GM12878 (cell line): Measurements from ENCODE around the gene DAZAP2. TPM values are rescaled to one million over a fixed set of nuclear protein-coding genes. Genes with fewer than 3 reads are reported as not detected.

Experiments
- ATAC-seq: fragments of 200-7000 bp; cut with Tn5 transposase; 3 replicates; pipeline ENCODE4 v1.9.1; 2020; ENCODE audit warnings: mild to moderate bottlenecking, moderate library complexity
- BruUV-seq: library from RNA; stranded (reverse); fragments of 400-500 nt; replicated peaks from 2 replicates; lab custom pipeline; 2021; lab: Mats Ljungman, UMichigan
- CTCF ChIA-PET: fragments of 300-600 bp; sonication (Branson Sonifier 250); formaldehyde crosslinking; extraction: SDS; loops from one replicate; lab custom pipeline; 2021; ENCODE audit warnings: inconsistent platforms; lab: Yijun Ruan, JAX
- POLR2A ChIA-PET: fragments of 350-600 bp; formaldehyde crosslinking; extraction: SDS; loops from one replicate; lab custom pipeline; 2021; ENCODE audit warnings: inconsistent platforms; lab: Charles Lee
- RAD21 ChIA-PET: fragments of 300-600 bp; sonication (Branson Sonifier 250); formaldehyde crosslinking; loops from one replicate; lab custom pipeline; 2023; ENCODE audit warnings: antibody characterized with exemption; ENCODE audit not compliant: unreplicated experiment; lab: Charles Lee
- SMC1A ChIA-PET: fragments of 300-600 bp; sonication (Branson Sonifier 250); formaldehyde crosslinking; loops from one replicate; lab custom pipeline; 2023; ENCODE audit not compliant: unreplicated experiment, uncharacterized antibody; lab: Charles Lee
- DNase-seq: peaks from one replicate; pipeline ENCODE4 v3.0.0-alpha.2; 2011; ENCODE audit warnings: low read depth, low spot score
- FAIRE-seq: peaks from 3 replicates; lab custom pipeline; 2011; peaks lifted over from hg19 to GRCh38; lab: Jason Lieb, UNC
- H2AFZ ChIP-seq: 2 replicates; pipeline ENCODE4 v1.6.0; 2011; ENCODE audit warnings: low read depth, low read length, control low read depth; ENCODE audit not compliant: control insufficient read depth
- H3K27ac ChIP-seq: 2 replicates; pipeline ENCODE4 v1.5.1; 2011; ENCODE audit warnings: control low read depth; ENCODE audit not compliant: control insufficient read depth, insufficient read depth
- H3K27me3 ChIP-seq, 2 experiments: replicated peaks in 1 of 2; 2 replicates each; pipeline versions ENCODE4 v1.6.0 to v1.6.1; 2011; ENCODE audit warnings: low read length in 1 of 2; ENCODE audit not compliant: control insufficient read depth in 2 of 2, insufficient read depth in 2 of 2
- H3K36me3 ChIP-seq, 2 experiments: 2 replicates each; pipeline ENCODE4 v1.5.1; 2011; ENCODE audit warnings: low read length in 1 of 2; ENCODE audit not compliant: control insufficient read depth in 2 of 2, insufficient read depth in 2 of 2
- H3K4me1 ChIP-seq: 2 replicates; pipeline ENCODE4 v1.6.1; 2011; ENCODE audit warnings: mild to moderate bottlenecking, low read length, moderate library complexity, mixed read lengths; ENCODE audit not compliant: control insufficient read depth, insufficient read depth
- H3K4me2 ChIP-seq: 2 replicates; pipeline ENCODE4 v1.6.0; 2011; ENCODE audit warnings: control low read depth; ENCODE audit not compliant: control insufficient read depth, insufficient read depth
- H3K4me3 ChIP-seq: fragments of 200-600 bp; sonication (generic); 2 replicates; pipeline ENCODE4 v1.5.1; 2016
- H3K79me2 ChIP-seq: 2 replicates; pipeline ENCODE4 v1.6.0; 2011; ENCODE audit warnings: low read length; ENCODE audit not compliant: control insufficient read depth, insufficient read depth
- H3K9ac ChIP-seq: 2 replicates; pipeline ENCODE4 v1.8.0; 2011; ENCODE audit warnings: low read length, control low read depth, mixed read lengths; ENCODE audit not compliant: control insufficient read depth, insufficient read depth
- H3K9me3 ChIP-seq: replicated peaks from 3 replicates; pipeline ENCODE4 v1.5.1; 2011; ENCODE audit warnings: mild to moderate bottlenecking, low read length; ENCODE audit not compliant: control insufficient read depth, insufficient read depth
- H4K20me1 ChIP-seq: 2 replicates; pipeline ENCODE4 v1.6.0; 2011; ENCODE audit not compliant: control insufficient read depth, insufficient read depth
- CBX3 ChIP-seq: fragments of 200-600 bp; sonication (generic); IDR thresholded peaks from 2 replicates; pipeline ENCODE4 v1.6.1; 2016; ENCODE audit warnings: low read depth, borderline replicate concordance
- NRF1 ChIP-seq: conservative IDR thresholded peaks from 2 replicates; pipeline ENCODE4 v1.6.1; 2011; ENCODE audit warnings: mild to moderate bottlenecking, low read depth, low read length, improper control_type of control experiment
- ZNF217 ChIP-seq: fragments of 450-650 bp; IDR thresholded peaks from 2 replicates; pipeline ENCODE4 v1.6.1; 2017; ENCODE audit warnings: antibody characterized with exemption, mild to moderate bottlenecking
- ZSCAN29 ChIP-seq: fragments of 450-650 bp; IDR thresholded peaks from 2 replicates; pipeline ENCODE4 v1.6.1; 2017; ENCODE audit warnings: mild to moderate bottlenecking, moderate library complexity
- WGBS: methylation state at CpG from one replicate; pipeline ENCODE4 v1.1.6; 2016; ENCODE audit warnings: low lambda C conversion rate; ENCODE audit not compliant: insufficient replicate concordance, insufficient coverage; ENCODE audit errors: missing lambda C conversion rate; 5-methylcytosine and 5-hydroxymethylcytosine counted together
- in situ Hi-C: fragments of 300-500 bp; cut with MboI; formaldehyde crosslinking; loops from 9 replicates; pipeline ENCODE4 v1.14.3; 2018; ENCODE audit warnings: mixed read lengths
- intact Hi-C: fragments of 100-400 bp; cut with micrococcal nuclease; formaldehyde crosslinking; loops from one replicate; pipeline ENCODE4 v1.14.2; 2022; ENCODE audit not compliant: unreplicated experiment
- polyA plus RNA-seq, 11 experiments: library from polyadenylated mRNA; depleted of rRNA in 4 of 11; unstranded in 6 of 11; stranded (reverse) in 5 of 11; fragments of >200 nt; fragmentation: Nextera tagmentation in 4 of 11; fragmentation: Illumina TruSeq in 1 of 11; extraction: Ambion mirVana in 4 of 11; extraction: Trizol in 1 of 11; gene quantifications; 1 replicate in 1 of 11; 2 replicates in 10 of 11; pipeline versions ENCODE4 v1.2.1 to v1.2.3, GENCODE V29; 2011 to 2016; ENCODE audit warnings: inconsistent platforms in 2 of 11, missing spikeins in 2 of 11, low read depth in 1 of 11
- total RNA-seq, 4 experiments: library from RNA; depleted of rRNA in 3 of 4; stranded (reverse); fragments of >200 nt in 3 of 4; fragmentation: Illumina TruSeq in 1 of 4; extraction: Trizol in 1 of 4; gene quantifications; 2 replicates each; pipeline versions ENCODE4 v1.2.1 to v1.2.3, GENCODE V29; 2013 to 2021
- TF ChIP-seq, protein P1 (sequence below): IDR thresholded peaks from 2 replicates; pipeline ENCODE4 v1.6.1; 2011; ENCODE audit warnings: low read depth, low read length, improper control_type of control experiment, borderline replicate concordance
- TF ChIP-seq, protein P2 (sequence below): fragments of 450-650 bp; formaldehyde crosslinking; IDR thresholded peaks from 2 replicates; pipeline ENCODE4 v1.4.0; 2020; ENCODE audit warnings: mild to moderate bottlenecking, moderate library complexity
- TF ChIP-seq, protein P3 (sequence below): IDR thresholded peaks from 2 replicates; pipeline ENCODE4 v1.6.1; 2012; ENCODE audit warnings: mild to moderate bottlenecking, low read depth, low read length

Gene DAZAP2
- total and polyA plus RNA-seq, 10 of the 15 experiments (the other 5 are each of a cell fraction or from before 2014, with no cell fraction given) = 71.0 to 267 (median 158) TPM

DNA sequence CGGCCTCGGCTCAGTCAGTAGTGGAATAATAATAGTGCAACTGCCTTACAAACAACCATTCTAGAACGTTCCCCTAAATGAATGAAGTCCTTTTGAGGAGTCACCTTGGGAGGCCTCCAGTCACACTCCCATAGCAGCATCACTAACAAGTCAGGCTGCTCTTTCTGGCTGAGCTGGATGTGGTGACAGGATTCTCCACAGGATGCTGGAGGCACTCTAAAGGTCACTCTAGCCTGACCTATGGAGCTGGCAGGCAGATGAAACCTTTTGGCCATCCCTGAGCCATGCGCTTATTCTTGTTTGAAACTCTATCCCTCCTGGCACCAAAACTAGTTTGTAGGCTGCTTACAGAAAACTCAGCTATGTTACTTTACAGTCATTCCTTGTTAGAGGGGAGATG is 47.8 kb upstream of the DAZAP2 start:
- Histone ChIP-seq H3K4me1 (peaks cover 31% of the 10 kb centered on the region), H3K36me3 (no peaks in the 10 kb centered on the region), H3K4me3 (no peak overlapping the region), H3K27ac (no peak overlapping the region), H2AFZ (no peak overlapping the region), H3K9ac (no peak overlapping the region), H4K20me1 (no peaks in the 10 kb centered on the region), H3K27me3 (no peaks in the 10 kb centered on the region), H3K4me2 (no peak overlapping the region), H3K9me3 (no peaks in the 10 kb centered on the region), H3K79me2 (no peaks in the 10 kb centered on the region)
- FAIRE-seq = no peak
- BruUV-seq = no TSS peak
- ChIA-PET SMC1A (no interaction called here), RAD21 (no interaction called here), POLR2A (interaction anchor here (2.0 kb wide), 1 partner anchor 48 kb away, joined by 5 read pairs; the partner anchor contains the start of gene DAZAP2), CTCF (interaction anchor here (0.6 to 1.6 kb wide), 2 partner anchors 150 to 717 kb away, joined by 3 to 5 read pairs; no protein-coding TSS in a partner anchor)
- in situ Hi-C loops = no loop called here
- WGBS = 95% methylated on average over 4 of the region's 4 CpGs
- DNase-seq = no peak
- intact Hi-C loops = no loop called here
- TF ChIP-seq NRF1 (no peak), ZSCAN29 (no peak)
- ATAC-seq = no peak

DNA sequence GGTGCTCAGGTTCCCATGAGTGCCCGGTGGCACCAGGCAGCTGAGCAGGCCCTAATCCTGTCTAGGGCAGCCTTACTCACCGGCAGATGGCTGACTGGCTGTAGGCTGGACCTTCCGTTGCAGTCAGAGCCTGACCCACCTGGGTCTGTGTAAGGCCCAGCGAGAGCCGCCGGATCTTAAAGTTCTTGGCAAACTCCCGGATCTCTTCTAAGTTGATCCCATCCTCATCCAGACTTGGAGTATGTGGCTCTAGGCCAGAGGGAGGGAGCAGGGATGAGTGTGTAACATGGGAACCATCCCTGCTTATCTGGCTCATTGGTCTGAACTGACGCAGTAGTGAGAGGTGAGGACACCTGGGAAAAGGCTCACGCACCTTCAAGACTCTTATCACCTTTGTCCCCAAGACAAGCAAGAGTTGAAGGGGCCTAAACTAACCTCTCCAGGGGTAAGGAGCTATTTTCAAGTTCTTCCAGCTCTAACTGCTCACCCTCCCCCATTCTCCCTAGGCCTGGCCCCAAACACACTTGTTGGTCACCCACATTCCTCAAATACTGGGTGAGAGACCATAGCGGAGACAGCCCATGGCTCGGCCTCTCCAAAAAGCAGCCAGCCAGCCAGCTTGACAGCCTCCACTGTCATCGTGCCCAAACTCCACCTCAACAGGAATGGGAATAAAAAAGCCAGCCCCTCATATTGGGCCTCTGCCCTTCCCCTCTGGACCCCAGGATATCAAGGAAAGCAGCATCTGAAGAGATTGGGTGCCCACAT is 46.9 kb upstream of the DAZAP2 start:
- SMC1A ChIA-PET = no interaction called here
- 96% methylated on average over 12 of the region's 12 CpGs for WGBS
- intact Hi-C loops = no loop called here
- ATAC-seq (no peak), FAIRE-seq (no peak), DNase-seq (no peak)
- no peaks in the 10 kb centered on the region for H4K20me1 ChIP-seq
- H2AFZ ChIP-seq = no peak overlapping the region
- no peaks in the 10 kb centered on the region for H3K27me3 ChIP-seq
- H3K4me3 ChIP-seq = no peak overlapping the region
- no peaks in the 10 kb centered on the region for H3K9me3 ChIP-seq
- in situ Hi-C loops = no loop called here
- H3K36me3 ChIP-seq = no peaks in the 10 kb centered on the region
- RAD21 ChIA-PET = no interaction called here
- peaks cover 27% of the 10 kb centered on the region for H3K4me1 ChIP-seq
- TF ChIP-seq ZNF217 = no peak
- TF ChIP-seq, protein P1, sequence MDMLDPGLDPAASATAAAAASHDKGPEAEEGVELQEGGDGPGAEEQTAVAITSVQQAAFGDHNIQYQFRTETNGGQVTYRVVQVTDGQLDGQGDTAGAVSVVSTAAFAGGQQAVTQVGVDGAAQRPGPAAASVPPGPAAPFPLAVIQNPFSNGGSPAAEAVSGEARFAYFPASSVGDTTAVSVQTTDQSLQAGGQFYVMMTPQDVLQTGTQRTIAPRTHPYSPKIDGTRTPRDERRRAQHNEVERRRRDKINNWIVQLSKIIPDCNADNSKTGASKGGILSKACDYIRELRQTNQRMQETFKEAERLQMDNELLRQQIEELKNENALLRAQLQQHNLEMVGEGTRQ = no peak
- TF ChIP-seq CBX3 = no peak
- TF ChIP-seq, protein P2, sequence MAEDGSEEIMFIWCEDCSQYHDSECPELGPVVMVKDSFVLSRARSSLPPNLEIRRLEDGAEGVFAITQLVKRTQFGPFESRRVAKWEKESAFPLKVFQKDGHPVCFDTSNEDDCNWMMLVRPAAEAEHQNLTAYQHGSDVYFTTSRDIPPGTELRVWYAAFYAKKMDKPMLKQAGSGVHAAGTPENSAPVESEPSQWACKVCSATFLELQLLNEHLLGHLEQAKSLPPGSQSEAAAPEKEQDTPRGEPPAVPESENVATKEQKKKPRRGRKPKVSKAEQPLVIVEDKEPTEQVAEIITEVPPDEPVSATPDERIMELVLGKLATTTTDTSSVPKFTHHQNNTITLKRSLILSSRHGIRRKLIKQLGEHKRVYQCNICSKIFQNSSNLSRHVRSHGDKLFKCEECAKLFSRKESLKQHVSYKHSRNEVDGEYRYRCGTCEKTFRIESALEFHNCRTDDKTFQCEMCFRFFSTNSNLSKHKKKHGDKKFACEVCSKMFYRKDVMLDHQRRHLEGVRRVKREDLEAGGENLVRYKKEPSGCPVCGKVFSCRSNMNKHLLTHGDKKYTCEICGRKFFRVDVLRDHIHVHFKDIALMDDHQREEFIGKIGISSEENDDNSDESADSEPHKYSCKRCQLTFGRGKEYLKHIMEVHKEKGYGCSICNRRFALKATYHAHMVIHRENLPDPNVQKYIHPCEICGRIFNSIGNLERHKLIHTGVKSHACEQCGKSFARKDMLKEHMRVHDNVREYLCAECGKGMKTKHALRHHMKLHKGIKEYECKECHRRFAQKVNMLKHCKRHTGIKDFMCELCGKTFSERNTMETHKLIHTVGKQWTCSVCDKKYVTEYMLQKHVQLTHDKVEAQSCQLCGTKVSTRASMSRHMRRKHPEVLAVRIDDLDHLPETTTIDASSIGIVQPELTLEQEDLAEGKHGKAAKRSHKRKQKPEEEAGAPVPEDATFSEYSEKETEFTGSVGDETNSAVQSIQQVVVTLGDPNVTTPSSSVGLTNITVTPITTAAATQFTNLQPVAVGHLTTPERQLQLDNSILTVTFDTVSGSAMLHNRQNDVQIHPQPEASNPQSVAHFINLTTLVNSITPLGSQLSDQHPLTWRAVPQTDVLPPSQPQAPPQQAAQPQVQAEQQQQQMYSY (CRISPR knock-in tag) = no peak
- TF ChIP-seq, protein P3, sequence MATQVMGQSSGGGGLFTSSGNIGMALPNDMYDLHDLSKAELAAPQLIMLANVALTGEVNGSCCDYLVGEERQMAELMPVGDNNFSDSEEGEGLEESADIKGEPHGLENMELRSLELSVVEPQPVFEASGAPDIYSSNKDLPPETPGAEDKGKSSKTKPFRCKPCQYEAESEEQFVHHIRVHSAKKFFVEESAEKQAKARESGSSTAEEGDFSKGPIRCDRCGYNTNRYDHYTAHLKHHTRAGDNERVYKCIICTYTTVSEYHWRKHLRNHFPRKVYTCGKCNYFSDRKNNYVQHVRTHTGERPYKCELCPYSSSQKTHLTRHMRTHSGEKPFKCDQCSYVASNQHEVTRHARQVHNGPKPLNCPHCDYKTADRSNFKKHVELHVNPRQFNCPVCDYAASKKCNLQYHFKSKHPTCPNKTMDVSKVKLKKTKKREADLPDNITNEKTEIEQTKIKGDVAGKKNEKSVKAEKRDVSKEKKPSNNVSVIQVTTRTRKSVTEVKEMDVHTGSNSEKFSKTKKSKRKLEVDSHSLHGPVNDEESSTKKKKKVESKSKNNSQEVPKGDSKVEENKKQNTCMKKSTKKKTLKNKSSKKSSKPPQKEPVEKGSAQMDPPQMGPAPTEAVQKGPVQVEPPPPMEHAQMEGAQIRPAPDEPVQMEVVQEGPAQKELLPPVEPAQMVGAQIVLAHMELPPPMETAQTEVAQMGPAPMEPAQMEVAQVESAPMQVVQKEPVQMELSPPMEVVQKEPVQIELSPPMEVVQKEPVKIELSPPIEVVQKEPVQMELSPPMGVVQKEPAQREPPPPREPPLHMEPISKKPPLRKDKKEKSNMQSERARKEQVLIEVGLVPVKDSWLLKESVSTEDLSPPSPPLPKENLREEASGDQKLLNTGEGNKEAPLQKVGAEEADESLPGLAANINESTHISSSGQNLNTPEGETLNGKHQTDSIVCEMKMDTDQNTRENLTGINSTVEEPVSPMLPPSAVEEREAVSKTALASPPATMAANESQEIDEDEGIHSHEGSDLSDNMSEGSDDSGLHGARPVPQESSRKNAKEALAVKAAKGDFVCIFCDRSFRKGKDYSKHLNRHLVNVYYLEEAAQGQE = no peak
- CTCF ChIA-PET = interaction anchor here (0.6 kb wide), 1 partner anchor 718 kb away, joined by 3 read pairs; no protein-coding TSS in a partner anchor
- BruUV-seq = no TSS peak
- POLR2A ChIA-PET = no interaction called here
- H3K79me2 ChIP-seq = no peaks in the 10 kb centered on the region
- H3K4me2 ChIP-seq = no peak overlapping the region
- no peak overlapping the region for H3K9ac ChIP-seq
- H3K27ac ChIP-seq = no peak overlapping the region
